HUES48 (cell line): ENCODE results near the gene FASTK.

Experiments
- H3K27ac ChIP-seq: one replicate; pipeline ENCODE4 v1.7.0; 2013; ENCODE audit warnings: low read depth, low read length, inconsistent platforms
- H3K27me3 ChIP-seq: 2 replicates; pipeline ENCODE4 v1.6.1; 2013; ENCODE audit warnings: mild to moderate bottlenecking, low read length; ENCODE audit not compliant: control insufficient read depth, insufficient read depth
- H3K36me3 ChIP-seq: 2 replicates; pipeline ENCODE4 v1.6.1; 2013; ENCODE audit warnings: low read length; ENCODE audit not compliant: control insufficient read depth, insufficient read depth
- H3K4me1 ChIP-seq: 2 replicates; pipeline ENCODE4 v1.6.1; 2013; ENCODE audit warnings: mild to moderate bottlenecking, low read length; ENCODE audit not compliant: control insufficient read depth, insufficient read depth
- H3K4me3 ChIP-seq: 2 replicates; pipeline ENCODE4 v1.5.1; 2013; ENCODE audit warnings: mild to moderate bottlenecking, low read depth, low read length
- H3K9ac ChIP-seq: 2 replicates; pipeline ENCODE4 v1.6.1; 2013; ENCODE audit warnings: mild to moderate bottlenecking, low read depth, low read length, moderate library complexity
- H3K9me3 ChIP-seq: 2 replicates; pipeline ENCODE4 v1.6.1; 2013; ENCODE audit warnings: low read length; ENCODE audit not compliant: control insufficient read depth, insufficient read depth

FASTK gene

GRCh38 chr7:151123822-151124464 lies 43.3 kb upstream of the FASTK start:
- Histone ChIP-seq H3K4me1 (peaks cover 10% of the 10 kb centered on the region; the same call in 1 of the 2 replicates), H3K27ac (no peak overlapping the region), H3K27me3 (peaks cover 18% of the 10 kb centered on the region), H3K9ac (no peak overlapping the region), H3K4me3 (no peak overlapping the region), H3K36me3 (peaks cover 37% of the 10 kb centered on the region), H3K9me3 (no peaks in the 10 kb centered on the region)

GRCh38 chr7:151123158-151123821 lies 42.7 kb upstream of the FASTK start:
- H3K9ac ChIP-seq = no peak overlapping the region
- H3K9me3 ChIP-seq = no peaks in the 10 kb centered on the region
- peaks cover 18% of the 10 kb centered on the region for H3K27me3 ChIP-seq
- peaks cover 37% of the 10 kb centered on the region for H3K36me3 ChIP-seq
- H3K27ac ChIP-seq = no peak overlapping the region
- H3K4me3 ChIP-seq = no peak overlapping the region
- H3K4me1 ChIP-seq = peaks cover 10% of the 10 kb centered on the region; the same call in 1 of the 2 replicates

GRCh38 chr7:151122796-151123157 lies 42.2 kb upstream of the FASTK start:
- Histone ChIP-seq H3K9ac (no peak overlapping the region), H3K4me3 (no peak overlapping the region), H3K4me1 (peaks cover 10% of the 10 kb centered on the region; the same call in 1 of the 2 replicates), H3K9me3 (no peaks in the 10 kb centered on the region), H3K36me3 (peaks cover 39% of the 10 kb centered on the region), H3K27ac (no peak overlapping the region), H3K27me3 (peaks cover 18% of the 10 kb centered on the region)

GRCh38 chr7:151122276-151122675 lies 41.7 kb upstream of the FASTK start:
- H3K9me3 ChIP-seq = no peaks in the 10 kb centered on the region
- H3K4me1 ChIP-seq = peaks cover 10% of the 10 kb centered on the region; the same call in 1 of the 2 replicates
- no peak overlapping the region for H3K4me3 ChIP-seq
- no peak overlapping the region for H3K9ac ChIP-seq
- H3K27ac ChIP-seq = no peak overlapping the region
- peaks cover 18% of the 10 kb centered on the region for H3K27me3 ChIP-seq
- H3K36me3 ChIP-seq = peaks cover 39% of the 10 kb centered on the region

GRCh38 chr7:151121380-151122170 lies 41.0 kb upstream of the FASTK start:
- no peak overlapping the region for H3K27ac ChIP-seq
- no peak overlapping the region for H3K4me3 ChIP-seq
- H3K27me3 ChIP-seq = peaks cover 11% of the 10 kb centered on the region
- H3K36me3 ChIP-seq = peaks cover 39% of the 10 kb centered on the region
- H3K9ac ChIP-seq = no peak overlapping the region
- H3K4me1 ChIP-seq = peaks cover 6% of the 10 kb centered on the region; the same call in 1 of the 2 replicates
- no peaks in the 10 kb centered on the region for H3K9me3 ChIP-seq

GRCh38 chr7:151120896-151121295 lies 40.3 kb upstream of the FASTK start:
- Histone ChIP-seq H3K4me3 (no peak overlapping the region), H3K27me3 (peaks cover 16% of the 10 kb centered on the region; the same call in 1 of the 2 replicates), H3K9me3 (no peaks in the 10 kb centered on the region), H3K9ac (no peak overlapping the region), H3K36me3 (peaks cover 39% of the 10 kb centered on the region), H3K27ac (no peak overlapping the region), H3K4me1 (peaks cover 5% of the 10 kb centered on the region; the same call in 1 of the 2 replicates)

- peaks cover 39% of the 10 kb centered on the region for H3K36me3 ChIP-seq
Observed at GRCh38 chr7:151119902-151120301, 39.3 kb upstream of the FASTK start.

GRCh38 chr7:151119055-151119415 lies 38.4 kb upstream of the FASTK start:
- Histone ChIP-seq H3K4me3 (no peak overlapping the region), H3K9me3 (no peaks in the 10 kb centered on the region), H3K27me3 (peaks cover 14% of the 10 kb centered on the region), H3K9ac (no peak overlapping the region), H3K36me3 (peaks cover 39% of the 10 kb centered on the region), H3K27ac (no peak overlapping the region), H3K4me1 (peaks cover 3% of the 10 kb centered on the region)

More at GRCh38 chr7:151119902-151120301, 39.3 kb upstream of the FASTK start:
- H3K4me1 ChIP-seq = no peaks in the 10 kb centered on the region; the same call in 1 of the 2 replicates
- no peak overlapping the region for H3K27ac ChIP-seq
- H3K9me3 ChIP-seq = no peaks in the 10 kb centered on the region
- H3K9ac ChIP-seq = no peak overlapping the region
- no peak overlapping the region for H3K4me3 ChIP-seq
- H3K27me3 ChIP-seq = peaks cover 18% of the 10 kb centered on the region; the same call in 1 of the 2 replicates

- H3K36me3 ChIP-seq = peaks cover 38% of the 10 kb centered on the region
Observed at GRCh38 chr7:151118108-151119054, 37.8 kb upstream of the FASTK start.

GRCh38 chr7:151117565-151117964 lies 37.0 kb upstream of the FASTK start:
- peaks cover 17% of the 10 kb centered on the region for H3K27me3 ChIP-seq
- no peaks in the 10 kb centered on the region for H3K9me3 ChIP-seq
- no peak overlapping the region for H3K9ac ChIP-seq
- no peak overlapping the region for H3K27ac ChIP-seq
- H3K36me3 ChIP-seq = peaks cover 34% of the 10 kb centered on the region
- peaks cover 11% of the 10 kb centered on the region for H3K4me1 ChIP-seq
- H3K4me3 ChIP-seq = no peak overlapping the region

More at GRCh38 chr7:151118108-151119054, 37.8 kb upstream of the FASTK start:
- H3K4me1 ChIP-seq = peaks cover 9% of the 10 kb centered on the region
- H3K27ac ChIP-seq = no peak overlapping the region
- H3K4me3 ChIP-seq = no peak overlapping the region
- H3K27me3 ChIP-seq = peaks cover 17% of the 10 kb centered on the region
- no peak overlapping the region for H3K9ac ChIP-seq
- H3K9me3 ChIP-seq = no peaks in the 10 kb centered on the region
